HCT116 (cell line): ENCODE data around the gene GALNT17. TPM values are rescaled to one million over a fixed set of nuclear protein-coding genes. Genes with fewer than 3 reads are reported as not detected.

Source experiments
- ATAC-seq: fragments of 200-7000 bp; cut with Tn5 transposase; 2 replicates; pipeline ENCODE4 v1.9.1; 2020; ENCODE audit warnings: mild to moderate bottlenecking, moderate library complexity
- BruUV-seq: library from RNA; stranded (reverse); fragments of 400-500 nt; replicated peaks from 2 replicates; lab custom pipeline; 2021; lab: Mats Ljungman, UMichigan
- CTCF ChIA-PET: fragments of 300-600 bp; sonication (Branson Sonifier 250); formaldehyde crosslinking; loops from one replicate; lab custom pipeline; 2021; ENCODE audit warnings: antibody characterized with exemption; lab: Charles Lee
- POLR2A ChIA-PET: fragments of 300-600, 350-600 bp; sonication (Branson Sonifier 250); formaldehyde crosslinking; loops from one replicate; lab custom pipeline; 2021; ENCODE audit warnings: antibody characterized with exemption; lab: Charles Lee
- RAD21 ChIA-PET, 2 experiments: fragments of 300-600 bp; sonication (Branson Sonifier 250); formaldehyde crosslinking; loops; one replicate each; lab custom pipeline; 2023; ENCODE audit warnings: low total read pairs in 2 of 2; ENCODE audit not compliant: uncharacterized antibody in 2 of 2, unreplicated experiment in 2 of 2, low non-redundant PET in 1 of 2; lab: Charles Lee
- DNase-seq: peaks from one replicate; pipeline ENCODE4 v3.0.0-alpha.2; 2010; ENCODE audit warnings: low read depth, low spot score
- H2AFZ ChIP-seq: fragments of 200-600 bp; shearing (Covaris generic), sonication (generic); 2 replicates; pipeline ENCODE4 v1.6.1; 2017; ENCODE audit warnings: low read depth, mixed run types, mixed read lengths, antibody characterized with exemption, low read length; ENCODE audit not compliant: poor library complexity, severe bottlenecking
- H3K27ac ChIP-seq: 2 replicates; pipeline ENCODE4 v1.5.1; 2012; ENCODE audit warnings: low read depth, low read length
- H3K27me3 ChIP-seq: fragments of 200-600 bp; sonication (generic); 2 replicates; pipeline ENCODE4 v1.6.1; 2016; ENCODE audit warnings: mixed run types, low read length, mixed read lengths; ENCODE audit not compliant: insufficient read depth
- H3K36me3 ChIP-seq, 2 experiments: fragments of 200-500 bp in 1 of 2; fragments of 200-600 bp in 1 of 2; sonication (Bioruptor generic) in 1 of 2; sonication (generic) in 1 of 2; 2 replicates each; pipeline versions ENCODE4 v1.5.1 to v1.6.1; 2014 to 2016; ENCODE audit warnings: low read length in 2 of 2, inconsistent platforms in 1 of 2, mixed read lengths in 1 of 2, mixed run types in 1 of 2; ENCODE audit not compliant: insufficient read depth in 2 of 2, control insufficient read depth in 1 of 2
- H3K4me1 ChIP-seq, 2 experiments: fragments of 200-600 bp in 1 of 2; sonication (generic) in 1 of 2; 2 replicates each; pipeline versions ENCODE4 v1.5.1 to v1.6.1; 2012 to 2017; ENCODE audit warnings: low read length in 2 of 2, inconsistent platforms in 1 of 2, mild to moderate bottlenecking in 1 of 2, mixed read lengths in 1 of 2, mixed run types in 1 of 2, moderate library complexity in 1 of 2; ENCODE audit not compliant: insufficient read depth in 2 of 2, control insufficient read depth in 1 of 2
- H3K4me2 ChIP-seq: fragments of 200-600 bp; sonication (generic); 2 replicates; pipeline ENCODE4 v1.6.1; 2017; ENCODE audit warnings: mixed run types, low read length, mixed read lengths
- H3K4me3 ChIP-seq, 2 experiments: fragments of 200-600 bp in 1 of 2; sonication (generic) in 1 of 2; replicated peaks in 1 of 2; 2 replicates each; pipeline ENCODE4 v1.5.1; 2011 to 2016; ENCODE audit warnings: low read length in 2 of 2, control low read depth in 1 of 2, low read depth in 1 of 2, mild to moderate bottlenecking in 1 of 2, mixed read lengths in 1 of 2, mixed run types in 1 of 2
- H3K79me2 ChIP-seq: fragments of 200-600 bp; sonication (generic); 2 replicates; pipeline ENCODE4 v1.6.1; 2017; ENCODE audit warnings: mild to moderate bottlenecking, mixed run types, low read length, moderate library complexity, mixed read lengths; ENCODE audit not compliant: insufficient read depth
- H3K9ac ChIP-seq: fragments of 200-600 bp; sonication (generic); 2 replicates; pipeline ENCODE4 v1.6.1; 2016; ENCODE audit warnings: low read length, mixed read lengths
- H3K9me2 ChIP-seq: fragments of 200-600 bp; sonication (generic), shearing (Covaris generic); 2 replicates; pipeline ENCODE4 v1.6.1; 2017; ENCODE audit warnings: mixed run types, mild to moderate bottlenecking, moderate library complexity; ENCODE audit not compliant: insufficient read depth
- H3K9me3 ChIP-seq, 2 experiments: fragments of 200-500 bp in 1 of 2; fragments of 200-600 bp in 1 of 2; sonication (Bioruptor generic) in 1 of 2; sonication (generic) in 1 of 2; 2 replicates each; pipeline ENCODE4 v1.6.1; 2014 to 2017; ENCODE audit warnings: low read length in 2 of 2, mixed read lengths in 2 of 2, inconsistent platforms in 1 of 2, low read depth in 1 of 2, mild to moderate bottlenecking in 1 of 2, mixed run types in 1 of 2, moderate library complexity in 1 of 2; ENCODE audit not compliant: control insufficient read depth in 1 of 2, insufficient read depth in 1 of 2
- H4K20me1 ChIP-seq: fragments of 200-600 bp; sonication (generic), shearing (Covaris generic); 2 replicates; pipeline ENCODE4 v1.6.1; 2017; ENCODE audit warnings: mixed run types, mild to moderate bottlenecking, moderate library complexity; ENCODE audit not compliant: insufficient read depth
- ATF3 ChIP-seq: IDR thresholded peaks from 2 replicates; pipeline ENCODE4 v1.6.1; 2012
- CTCF ChIP-seq, 3 experiments: fragments of 200-600 bp in 1 of 3; sonication (generic) in 1 of 3; IDR thresholded peaks in 2 of 3; conservative IDR thresholded peaks in 1 of 3; 2 replicates each; pipeline ENCODE4 v1.5.1; 2012 to 2017; ENCODE audit warnings: low read depth in 2 of 3, low read length in 2 of 3, antibody characterized with exemption in 1 of 3, borderline replicate concordance in 1 of 3, control low read depth in 1 of 3, mild to moderate bottlenecking in 1 of 3, mixed read lengths in 1 of 3, mixed run types in 1 of 3, moderate library complexity in 1 of 3; ENCODE audit not compliant: insufficient read depth in 1 of 3
- EGR1 ChIP-seq: IDR thresholded peaks from 2 replicates; pipeline ENCODE4 v1.6.1; 2012; ENCODE audit warnings: low read depth
- EZH2 ChIP-seq: fragments of 200-600 bp; sonication (generic); IDR thresholded peaks from 2 replicates; pipeline ENCODE4 v1.6.1; 2017; ENCODE audit warnings: antibody characterized with exemption, mixed run types
- FOSL1 ChIP-seq: IDR thresholded peaks from 2 replicates; pipeline ENCODE4 v1.6.1; 2012; ENCODE audit warnings: low read depth
- JUND ChIP-seq: IDR thresholded peaks from 2 replicates; pipeline ENCODE4 v1.6.1; 2012
- MAX ChIP-seq: IDR thresholded peaks from 2 replicates; pipeline ENCODE4 v1.6.1; 2012
- POLR2A ChIP-seq: IDR thresholded peaks from 2 replicates; pipeline ENCODE4 v1.7.0; 2011; ENCODE audit warnings: borderline replicate concordance; ENCODE audit not compliant: insufficient read depth, insufficient read length; ENCODE audit errors: extremely low read depth
- POLR2AphosphoS5 ChIP-seq: IDR thresholded peaks from 2 replicates; pipeline ENCODE4 v1.6.1; 2011; ENCODE audit warnings: mild to moderate bottlenecking, low read depth, low read length, moderate library complexity
- RAD21 ChIP-seq: IDR thresholded peaks from 2 replicates; pipeline ENCODE4 v1.6.1; 2012; ENCODE audit warnings: low read depth, mild to moderate bottlenecking
- REST ChIP-seq: IDR thresholded peaks from 2 replicates; pipeline ENCODE4 v1.6.1; 2012; ENCODE audit warnings: low read depth
- SIN3A ChIP-seq: IDR thresholded peaks from 2 replicates; pipeline ENCODE4 v1.6.1; 2012; ENCODE audit warnings: low read depth
- SP1 ChIP-seq: IDR thresholded peaks from 2 replicates; pipeline ENCODE4 v1.6.1; 2012; ENCODE audit warnings: low read depth
- TCF7L2 ChIP-seq: IDR thresholded peaks from 2 replicates; pipeline ENCODE4 v1.7.0; 2011; ENCODE audit warnings: borderline replicate concordance, inconsistent platforms; ENCODE audit not compliant: insufficient read depth, insufficient read length; ENCODE audit errors: extremely low read depth
- YY1 ChIP-seq: IDR thresholded peaks from 2 replicates; pipeline ENCODE4 v1.6.1; 2011; ENCODE audit warnings: low read length, low read depth, moderate library complexity, mild to moderate bottlenecking; ENCODE audit not compliant: insufficient replicate concordance; ENCODE audit errors: extremely low read depth
- intact Hi-C: fragments of 100-400 bp; cut with micrococcal nuclease; formaldehyde crosslinking; loops from 2 replicates; pipeline ENCODE4 v1.10.0; 2022
- total RNA-seq: library from RNA; stranded (reverse); gene quantifications from one replicate; pipeline ENCODE4 v1.2.1, GENCODE V29; 2021; ENCODE audit not compliant: unreplicated experiment

The GALNT17 gene
- total RNA-seq, 1 experiment from 2014 or later: not detected

GRCh38 chr7:71482284-71482683 is 350.3 kb downstream of the GALNT17 start:
- CTCF ChIA-PET: no interaction called here
- Histone ChIP-seq H3K36me3 (no peaks in the 10 kb centered on the region), H3K27ac (no peak overlapping the region), H3K79me2 (no peaks in the 10 kb centered on the region), H3K9me3 (peaks cover 4 to 21% of the 10 kb centered on the region in 2 experiments; a peak in 2 of 4 replicates), H3K9ac (no peak overlapping the region), H3K4me1 (no peaks in the 10 kb centered on the region), H3K27me3 (no peaks in the 10 kb centered on the region), H4K20me1 (no peaks in the 10 kb centered on the region), H3K4me3 (no peak overlapping the region), H3K4me2 (no peak overlapping the region), H2AFZ (no peak overlapping the region), H3K9me2 (no peaks in the 10 kb centered on the region)
- no peak for TF ChIP-seq RAD21
- no peak for TF ChIP-seq CTCF (IDR thresholded peaks at IDR 0.05 in 2 of 3, conservative IDR thresholded peaks at IDR 0.05 in 1 of 3; ENCODE audit: borderline replicate concordance in 1 of 3, insufficient read depth in 1 of 3, low read depth in 2 of 3, low read length in 2 of 3)
- TF ChIP-seq MAX: no peak
- TF ChIP-seq EZH2: no peak
- no peak for TF ChIP-seq POLR2A
- no peak for TF ChIP-seq SIN3A
- no peak for TF ChIP-seq EGR1
- no peak for TF ChIP-seq FOSL1
- no peak for TF ChIP-seq TCF7L2
- no peak for TF ChIP-seq JUND
- no peak for TF ChIP-seq ATF3
- no peak for TF ChIP-seq YY1
- no peak for TF ChIP-seq SP1
- no peak for TF ChIP-seq POLR2AphosphoS5
- TF ChIP-seq REST: no peak
- ATAC-seq: no peak
- no peak for DNase-seq
- no TSS peak for BruUV-seq
- RAD21 ChIA-PET: no interaction called here
- POLR2A ChIA-PET: no interaction called here
- intact Hi-C loops: no loop called here
